Dedifferentiated amniotic fluid mesenchymal stem cell (primary cell): ENCODE data around the gene CSNK1D.
A peak's percentile ranks its signal among the peaks of the same experiment; 100 is the strongest.

Source experiments
- DNase-seq: peaks from one replicate; pipeline ENCODE4 v3.0.0-alpha.2; 2016; ENCODE audit errors: extremely low spot score

CSNK1D gene

GRCh38 chr17:82252511-82253178 is 20.9 kb downstream of the CSNK1D start:
- no peak for DNase-seq

GRCh38 chr17:82250868-82251500 is 22.5 kb downstream of the CSNK1D start:
- no peak for DNase-seq

- no peak for DNase-seq
Observed at GRCh38 chr17:82249896-82250581, 23.5 kb downstream of the CSNK1D start.

GRCh38 chr17:82248815-82249674 is 24.5 kb downstream of the CSNK1D start:
- DNase-seq, result no peak

- no peak for DNase-seq
Observed at GRCh38 chr17:82247856-82248671, 25.4 kb downstream of the CSNK1D start.

- DNase-seq, result no peak
Observed at GRCh38 chr17:82247182-82247823, 26.2 kb downstream of the CSNK1D start.

- no peak for DNase-seq
Observed at GRCh38 chr17:82246365-82247181, 26.9 kb downstream of the CSNK1D start.

GRCh38 chr17:82246040-82246364 is 27.5 kb downstream of the CSNK1D start:
- DNase-seq, result no peak

GRCh38 chr17:82245134-82246039 is 28.1 kb downstream of the CSNK1D start:
- DNase-seq, result no peak

- no peak for DNase-seq
Observed at GRCh38 chr17:82244413-82245133, 28.9 kb downstream of the CSNK1D start.

GRCh38 chr17:82243648-82244412 is 29.7 kb downstream of the CSNK1D start:
- no peak for DNase-seq

GRCh38 chr17:82242977-82243647 is 30.4 kb downstream of the CSNK1D start:
- peak; percentile 55 for DNase-seq

- DNase-seq, result no peak
Observed at GRCh38 chr17:82242698-82242976, 30.9 kb downstream of the CSNK1D start.

- DNase-seq, result no peak
Observed at GRCh38 chr17:82241926-82242697, 31.4 kb downstream of the CSNK1D start.

GRCh38 chr17:82241183-82241925 is 32.1 kb downstream of the CSNK1D start:
- peak; percentile 46 for DNase-seq
